ENCODE results near the gene CCR2.

The CCR2 gene

GRCh38 chr3:46372492-46373359, 18.8 kb downstream of the CCR2 start:
- TF ChIP-seq RAD21 (IDR thresholded peaks at IDR 0.05; ENCODE audit: low read depth), result peak; percentile 69
- TF ChIP-seq, protein P1, sequence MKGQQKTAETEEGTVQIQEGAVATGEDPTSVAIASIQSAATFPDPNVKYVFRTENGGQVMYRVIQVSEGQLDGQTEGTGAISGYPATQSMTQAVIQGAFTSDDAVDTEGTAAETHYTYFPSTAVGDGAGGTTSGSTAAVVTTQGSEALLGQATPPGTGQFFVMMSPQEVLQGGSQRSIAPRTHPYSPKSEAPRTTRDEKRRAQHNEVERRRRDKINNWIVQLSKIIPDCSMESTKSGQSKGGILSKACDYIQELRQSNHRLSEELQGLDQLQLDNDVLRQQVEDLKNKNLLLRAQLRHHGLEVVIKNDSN (IDR thresholded peaks at IDR 0.05), result no peak

GRCh38 chr3:46374755-46375154, 20.8 kb downstream of the CCR2 start:
- TF ChIP-seq MAX (IDR thresholded peaks at IDR 0.05) (no peak), CREB1 (IDR thresholded peaks at IDR 0.05; ENCODE audit: low read depth) (no peak), TAF1 (IDR thresholded peaks at IDR 0.05; ENCODE audit: low read depth) (no peak), TCF12 (IDR thresholded peaks at IDR 0.05; ENCODE audit: low read depth) (no peak), ZBTB7A (IDR thresholded peaks at IDR 0.05; ENCODE audit: low read depth) (no peak), EP300 (IDR thresholded peaks at IDR 0.05; ENCODE audit: borderline replicate concordance) (no peak), EGR1 (IDR thresholded peaks at IDR 0.05) (no peak), NFIC (IDR thresholded peaks at IDR 0.05) (no peak), RAD21 (IDR thresholded peaks at IDR 0.05; ENCODE audit: low read depth) (no peak), YY1 (IDR thresholded peaks at IDR 0.05; ENCODE audit: low read depth) (no peak), TEAD4 (IDR thresholded peaks at IDR 0.05) (no peak), FOXM1 (IDR thresholded peaks at IDR 0.05; ENCODE audit: borderline replicate concordance, low read depth) (no peak), CEBPB (IDR thresholded peaks at IDR 0.05) (no peak)
- TF ChIP-seq, protein P1 (IDR thresholded peaks at IDR 0.05), result no peak
- TF ChIP-seq, protein P2, sequence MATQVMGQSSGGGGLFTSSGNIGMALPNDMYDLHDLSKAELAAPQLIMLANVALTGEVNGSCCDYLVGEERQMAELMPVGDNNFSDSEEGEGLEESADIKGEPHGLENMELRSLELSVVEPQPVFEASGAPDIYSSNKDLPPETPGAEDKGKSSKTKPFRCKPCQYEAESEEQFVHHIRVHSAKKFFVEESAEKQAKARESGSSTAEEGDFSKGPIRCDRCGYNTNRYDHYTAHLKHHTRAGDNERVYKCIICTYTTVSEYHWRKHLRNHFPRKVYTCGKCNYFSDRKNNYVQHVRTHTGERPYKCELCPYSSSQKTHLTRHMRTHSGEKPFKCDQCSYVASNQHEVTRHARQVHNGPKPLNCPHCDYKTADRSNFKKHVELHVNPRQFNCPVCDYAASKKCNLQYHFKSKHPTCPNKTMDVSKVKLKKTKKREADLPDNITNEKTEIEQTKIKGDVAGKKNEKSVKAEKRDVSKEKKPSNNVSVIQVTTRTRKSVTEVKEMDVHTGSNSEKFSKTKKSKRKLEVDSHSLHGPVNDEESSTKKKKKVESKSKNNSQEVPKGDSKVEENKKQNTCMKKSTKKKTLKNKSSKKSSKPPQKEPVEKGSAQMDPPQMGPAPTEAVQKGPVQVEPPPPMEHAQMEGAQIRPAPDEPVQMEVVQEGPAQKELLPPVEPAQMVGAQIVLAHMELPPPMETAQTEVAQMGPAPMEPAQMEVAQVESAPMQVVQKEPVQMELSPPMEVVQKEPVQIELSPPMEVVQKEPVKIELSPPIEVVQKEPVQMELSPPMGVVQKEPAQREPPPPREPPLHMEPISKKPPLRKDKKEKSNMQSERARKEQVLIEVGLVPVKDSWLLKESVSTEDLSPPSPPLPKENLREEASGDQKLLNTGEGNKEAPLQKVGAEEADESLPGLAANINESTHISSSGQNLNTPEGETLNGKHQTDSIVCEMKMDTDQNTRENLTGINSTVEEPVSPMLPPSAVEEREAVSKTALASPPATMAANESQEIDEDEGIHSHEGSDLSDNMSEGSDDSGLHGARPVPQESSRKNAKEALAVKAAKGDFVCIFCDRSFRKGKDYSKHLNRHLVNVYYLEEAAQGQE (IDR thresholded peaks at IDR 0.05; ENCODE audit: low read depth), result no peak

DNA sequence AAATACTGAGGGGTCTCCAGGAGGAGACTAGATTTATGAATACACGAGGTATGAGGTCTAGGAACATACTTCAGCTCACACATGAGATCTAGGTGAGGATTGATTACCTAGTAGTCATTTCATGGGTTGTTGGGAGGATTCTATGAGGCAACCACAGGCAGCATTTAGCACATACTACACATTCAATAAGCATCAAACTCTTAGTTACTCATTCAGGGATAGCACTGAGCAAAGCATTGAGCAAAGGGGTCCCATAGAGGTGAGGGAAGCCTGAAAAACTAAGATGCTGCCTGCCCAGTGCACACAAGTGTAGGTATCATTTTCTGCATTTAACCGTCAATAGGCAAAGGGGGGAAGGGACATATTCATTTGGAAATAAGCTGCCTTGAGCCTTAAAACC, 21.3 kb downstream of the CCR2 start:
- TF ChIP-seq TAF1 (IDR thresholded peaks at IDR 0.05; ENCODE audit: low read depth) (no peak), MAX (IDR thresholded peaks at IDR 0.05) (no peak), RAD21 (IDR thresholded peaks at IDR 0.05; ENCODE audit: low read depth) (no peak), EP300 (IDR thresholded peaks at IDR 0.05; ENCODE audit: borderline replicate concordance) (no peak), EGR1 (IDR thresholded peaks at IDR 0.05) (no peak)
- TF ChIP-seq, protein P2 (IDR thresholded peaks at IDR 0.05; ENCODE audit: low read depth), result no peak

DNA sequence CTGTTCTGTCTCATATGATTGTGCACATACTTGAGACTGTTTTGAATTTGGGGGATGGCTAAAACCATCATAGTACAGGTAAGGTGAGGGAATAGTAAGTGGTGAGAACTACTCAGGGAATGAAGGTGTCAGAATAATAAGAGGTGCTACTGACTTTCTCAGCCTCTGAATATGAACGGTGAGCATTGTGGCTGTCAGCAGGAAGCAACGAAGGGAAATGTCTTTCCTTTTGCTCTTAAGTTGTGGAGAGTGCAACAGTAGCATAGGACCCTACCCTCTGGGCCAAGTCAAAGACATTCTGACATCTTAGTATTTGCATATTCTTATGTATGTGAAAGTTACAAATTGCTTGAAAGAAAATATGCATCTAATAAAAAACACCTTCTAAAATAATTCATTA, 21.9 kb downstream of the CCR2 start:
- TF ChIP-seq TAF1 (IDR thresholded peaks at IDR 0.05; ENCODE audit: low read depth), result no peak
- TF ChIP-seq TEAD4 (IDR thresholded peaks at IDR 0.05), result no peak
- TF ChIP-seq CREB1 (IDR thresholded peaks at IDR 0.05; ENCODE audit: low read depth), result no peak
- no peak for TF ChIP-seq YY1 (IDR thresholded peaks at IDR 0.05; ENCODE audit: low read depth)
- TF ChIP-seq NFIC (IDR thresholded peaks at IDR 0.05), result no peak
- no peak for TF ChIP-seq EP300 (IDR thresholded peaks at IDR 0.05; ENCODE audit: borderline replicate concordance)
- TF ChIP-seq CEBPB (IDR thresholded peaks at IDR 0.05), result no peak
- no peak for TF ChIP-seq EGR1 (IDR thresholded peaks at IDR 0.05)
- TF ChIP-seq RAD21 (IDR thresholded peaks at IDR 0.05; ENCODE audit: low read depth), result no peak

GRCh38 chr3:46378426-46378942, 24.6 kb downstream of the CCR2 start:
- TF ChIP-seq YY1 (IDR thresholded peaks at IDR 0.05; ENCODE audit: low read depth) (no peak), RAD21 (IDR thresholded peaks at IDR 0.05; ENCODE audit: low read depth) (peak; percentile 92)

DNA sequence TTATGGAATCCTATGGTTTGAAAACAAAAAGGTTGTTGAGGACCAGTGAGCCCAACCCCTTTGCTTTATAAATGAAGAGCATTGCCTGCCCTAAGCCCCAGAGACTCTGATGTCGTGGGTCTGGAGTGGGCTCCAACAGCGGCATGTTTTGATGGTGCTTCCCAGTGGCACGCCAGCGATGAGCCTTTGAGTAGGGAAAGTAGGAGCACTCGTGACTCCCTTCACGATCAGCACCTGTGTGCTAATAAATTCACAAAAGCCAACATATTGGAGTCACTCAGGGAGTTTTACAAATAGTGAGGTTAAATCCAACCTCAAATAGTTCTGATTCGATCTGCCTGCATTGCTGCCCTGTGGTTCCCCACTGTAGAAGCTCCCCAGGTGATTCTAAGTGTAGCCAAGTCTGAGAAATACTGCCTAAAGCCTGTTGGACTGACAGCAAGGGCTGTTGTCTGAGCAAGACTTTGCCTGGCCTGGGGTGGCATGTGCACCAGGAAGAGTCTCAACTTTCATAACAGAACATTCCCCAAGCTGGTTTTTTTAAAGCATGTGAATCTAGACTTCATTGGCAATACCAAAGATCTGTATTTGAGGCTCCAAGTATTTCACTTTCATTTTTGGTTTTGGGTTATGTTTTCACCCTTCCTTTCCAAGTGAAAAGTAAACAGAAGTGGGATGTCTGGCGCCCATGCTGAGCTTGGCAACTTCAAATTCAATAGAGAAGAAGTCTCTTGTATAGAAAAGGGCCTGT, 26.7 kb downstream of the CCR2 start:
- TF ChIP-seq NFIC (IDR thresholded peaks at IDR 0.05) (no peak), MAX (IDR thresholded peaks at IDR 0.05) (no peak), EGR1 (IDR thresholded peaks at IDR 0.05) (no peak), RAD21 (IDR thresholded peaks at IDR 0.05; ENCODE audit: low read depth) (no peak), YY1 (IDR thresholded peaks at IDR 0.05; ENCODE audit: low read depth) (no peak), TCF12 (IDR thresholded peaks at IDR 0.05; ENCODE audit: low read depth) (no peak), FOXM1 (IDR thresholded peaks at IDR 0.05; ENCODE audit: borderline replicate concordance, low read depth) (no peak), EP300 (IDR thresholded peaks at IDR 0.05; ENCODE audit: borderline replicate concordance) (no peak), TAF1 (IDR thresholded peaks at IDR 0.05; ENCODE audit: low read depth) (no peak), CREB1 (IDR thresholded peaks at IDR 0.05; ENCODE audit: low read depth) (no peak), TEAD4 (IDR thresholded peaks at IDR 0.05) (no peak), ZBTB7A (IDR thresholded peaks at IDR 0.05; ENCODE audit: low read depth) (no peak), CEBPB (IDR thresholded peaks at IDR 0.05) (no peak)
- TF ChIP-seq, protein P1 (IDR thresholded peaks at IDR 0.05), result no peak

Measured in Ishikawa (cell line).